Gastroesophageal sphincter (tissue), 3 donors: ENCODE data around the gene LORICRIN.

ENCODE experiments used
- CTCF ChIP-seq, 4 experiments: fragments of 200-600 bp in 2 of 4; fragments of 450-650 bp in 2 of 4; sonication (generic) in 1 of 4; IDR thresholded peaks; one replicate each; pipeline ENCODE4 v1.5.1; 2017 to 2019; ENCODE audit warnings: antibody characterized with exemption in 4 of 4, mild to moderate bottlenecking in 2 of 4, moderate library complexity in 2 of 4
- EP300 ChIP-seq: sonication (generic); formaldehyde crosslinking; IDR thresholded peaks from one replicate; pipeline ENCODE4 v1.6.1; 2017; ENCODE audit warnings: antibody characterized with exemption, mild to moderate bottlenecking
- POLR2A ChIP-seq, 2 donors: fragments of 450-650 bp; IDR thresholded peaks; one replicate each; pipeline ENCODE4 v1.6.1; 2017; ENCODE audit warnings: antibody characterized with exemption in 2 of 2, mild to moderate bottlenecking in 2 of 2, moderate library complexity in 1 of 2
- POLR2AphosphoS5 ChIP-seq: sonication (generic); formaldehyde crosslinking; IDR thresholded peaks from one replicate; pipeline ENCODE4 v1.6.1; 2017; ENCODE audit warnings: antibody characterized with exemption

GRCh38 chr1:153233448-153233847, 26.0 kb upstream of the LORICRIN start:
- TF ChIP-seq CTCF (IDR thresholded peaks at IDR 0.05) (no peak), POLR2A (IDR thresholded peaks at IDR 0.05) (no peak), EP300 (no peak), POLR2AphosphoS5 (no peak)
